ENCODE data around the gene NACC1. TPM values are rescaled to one million over a fixed set of nuclear protein-coding genes. Genes with fewer than 3 reads are reported as not detected.
A peak's percentile ranks its signal among the peaks of the same experiment; 100 is the strongest.

Gene NACC1
- total and polyA plus RNA-seq, 2 of the 8 experiments (the other 6 are each of a cell fraction or from before 2014, with no cell fraction given): 234 to 301 TPM

DNA sequence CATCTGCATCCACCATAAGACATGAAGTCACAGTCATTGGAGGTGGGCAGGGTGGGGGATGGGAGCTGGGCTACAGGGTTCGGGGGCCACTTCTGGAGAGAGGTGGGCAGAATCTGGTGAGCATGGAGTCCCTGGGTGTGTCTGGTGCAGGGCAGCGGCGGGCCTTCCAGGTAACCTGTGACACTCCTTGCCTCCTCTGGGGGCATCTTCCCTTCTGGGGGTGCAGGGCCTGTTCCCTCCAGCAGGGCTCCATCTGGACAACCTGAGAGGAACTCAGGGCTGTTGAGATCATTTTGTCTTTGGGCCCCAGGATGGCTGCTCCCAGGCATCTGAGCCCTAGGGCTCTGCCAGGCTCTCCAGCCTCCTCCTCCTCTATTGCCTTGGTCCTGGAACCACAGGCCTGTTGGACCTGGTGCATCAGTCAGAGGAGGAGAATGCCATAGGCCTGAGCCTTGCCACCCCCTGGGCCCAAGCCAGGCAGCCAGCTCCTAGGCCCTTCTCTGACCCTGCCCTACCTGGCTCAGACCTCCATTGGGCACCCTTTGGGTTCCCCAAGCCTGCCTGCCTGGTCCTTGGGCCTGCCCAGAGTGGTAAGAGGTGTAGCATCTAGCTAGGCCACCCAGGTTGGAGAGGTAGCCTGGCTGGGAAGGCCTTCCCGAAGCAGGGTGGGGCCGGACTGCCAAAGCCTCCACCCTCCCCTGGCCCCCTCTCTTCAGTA, 28.8 kb upstream of the NACC1 start:
- no peak overlapping the region for H4K8ac ChIP-seq (ENCODE audit: extremely low read depth, insufficient read depth, low read length)
- H3K18ac ChIP-seq (ENCODE audit: extremely low read depth, low read length): no peak overlapping the region
- H3K4me2 ChIP-seq (ENCODE audit: insufficient read depth in 1 of 2, low read depth in 2 of 2, low read length in 2 of 2): no peak overlapping the region
- peaks cover 0 to 13% (median 11%) of the 10 kb centered on the region in 4 experiments; a peak in 5 of 7 replicates for H3K4me1 ChIP-seq (replicated peaks in 1 of 4; ENCODE audit: control insufficient read depth in 3 of 4, insufficient read depth in 4 of 4, low read length in 3 of 4)
- H2AFZ ChIP-seq (ENCODE audit: low read length): no peak overlapping the region
- no peak overlapping the region for H3K14ac ChIP-seq (ENCODE audit: insufficient read length)
- WGBS, 2 experiments (ENCODE audit: extremely low coverage in 1 of 2, insufficient coverage in 1 of 2, insufficient read length in 1 of 2, insufficient replicate concordance in 2 of 2, low coverage in 1 of 2, low lambda C conversion rate in 2 of 2, missing lambda C conversion rate in 1 of 2): 83% methylated on average over 3 of the region's 5 CpGs; no CpG with 5 or more reads in 1 of the 2 experiments
- no peak overlapping the region for H2BK120ac ChIP-seq (replicated peaks; ENCODE audit: low read depth, low read length)
- POLR2A ChIA-PET (ENCODE audit: partially characterized antibody): interaction anchor here (0.7 to 2.0 kb wide), 3 partner anchors 12 to 63 kb away, joined by 3 to 4 read pairs (median 3); no protein-coding TSS in a partner anchor
- no peak overlapping the region for H4K91ac ChIP-seq (replicated peaks; ENCODE audit: insufficient read length, low read length)
- H3K56ac ChIP-seq (replicated peaks; ENCODE audit: insufficient read length, low read depth, low read length): no peak overlapping the region
- no peak overlapping the region for H2BK20ac ChIP-seq (ENCODE audit: low read length)
- peaks cover 0 to 38% (median 14%) of the 10 kb centered on the region in 4 experiments; a peak in 5 of 7 replicates for H3K27me3 ChIP-seq (replicated peaks in 1 of 4; ENCODE audit: control insufficient read depth in 3 of 4, extremely low read depth in 1 of 4, insufficient read depth in 3 of 4, low read length in 3 of 4)
- H3K4me3 ChIP-seq (ENCODE audit: extremely low read depth in 1 of 4, insufficient read depth in 2 of 4, low read depth in 3 of 4, low read length in 4 of 4): no peak overlapping the region
- no peak overlapping the region for H3K27ac ChIP-seq (ENCODE audit: low read depth, low read length)
- DNase-seq (ENCODE audit: low read depth in 1 of 2, low spot score in 2 of 2) (peak in 1 of 2 experiments; percentile 62), FAIRE-seq (no peak)
- H3K36me3 ChIP-seq (ENCODE audit: control insufficient read depth in 2 of 4, insufficient read depth in 4 of 4, low read length in 3 of 4): no peaks in the 10 kb centered on the region
- CTCF ChIA-PET (ENCODE audit: partially characterized antibody): interaction anchor here (0.7 to 48.8 kb wide), 17 partner anchors 11 to 1052 kb away, joined by 3 to 1145 read pairs (median 6); partner anchors contain the start of gene GCDH
- H2BK5ac ChIP-seq (ENCODE audit: low read depth, low read length): no peak overlapping the region
- no peaks in the 10 kb centered on the region for H3K79me2 ChIP-seq (ENCODE audit: control insufficient read depth in 1 of 2, insufficient read depth in 2 of 2, low read length in 2 of 2)
- peaks cover 0 to 2% of the 10 kb centered on the region in 2 experiments for H4K20me1 ChIP-seq (replicated peaks in 1 of 2; ENCODE audit: control insufficient read depth in 1 of 2, insufficient read depth in 2 of 2, low read length in 2 of 2)
- peak overlapping the region; percentile 72; the same call in 1 of the 2 replicates for H2BK15ac ChIP-seq (ENCODE audit: low read length)
- no peak overlapping the region for H3K4ac ChIP-seq (replicated peaks; ENCODE audit: insufficient read length, low read depth, low read length)
- H3K79me1 ChIP-seq (ENCODE audit: low read depth, low read length): no peaks in the 10 kb centered on the region
- H3K23ac ChIP-seq (ENCODE audit: insufficient read length): no peak overlapping the region
- TF ChIP-seq RAD21 (IDR thresholded peaks at IDR 0.05 in 1 of 2, conservative IDR thresholded peaks at IDR 0.05 in 1 of 2; ENCODE audit: low read depth in 2 of 2, low read length in 2 of 2) (peak in 1 of 2 experiments; percentile 46; a peak in 3 of 4 replicates), HDAC6 (IDR thresholded peaks at IDR 0.05; ENCODE audit: low read depth, low read length) (no peak), EGR1 (IDR thresholded peaks at IDR 0.05; ENCODE audit: borderline replicate concordance, low read depth, low read length) (no peak), CREB1 (IDR thresholded peaks at IDR 0.05) (0 out of 2 replicates have a peak, but pooled peaks have one; percentile 31), CHD1 (IDR thresholded peaks at IDR 0.05; ENCODE audit: low read depth, low read length) (no peak)
- TF ChIP-seq, protein P1, sequence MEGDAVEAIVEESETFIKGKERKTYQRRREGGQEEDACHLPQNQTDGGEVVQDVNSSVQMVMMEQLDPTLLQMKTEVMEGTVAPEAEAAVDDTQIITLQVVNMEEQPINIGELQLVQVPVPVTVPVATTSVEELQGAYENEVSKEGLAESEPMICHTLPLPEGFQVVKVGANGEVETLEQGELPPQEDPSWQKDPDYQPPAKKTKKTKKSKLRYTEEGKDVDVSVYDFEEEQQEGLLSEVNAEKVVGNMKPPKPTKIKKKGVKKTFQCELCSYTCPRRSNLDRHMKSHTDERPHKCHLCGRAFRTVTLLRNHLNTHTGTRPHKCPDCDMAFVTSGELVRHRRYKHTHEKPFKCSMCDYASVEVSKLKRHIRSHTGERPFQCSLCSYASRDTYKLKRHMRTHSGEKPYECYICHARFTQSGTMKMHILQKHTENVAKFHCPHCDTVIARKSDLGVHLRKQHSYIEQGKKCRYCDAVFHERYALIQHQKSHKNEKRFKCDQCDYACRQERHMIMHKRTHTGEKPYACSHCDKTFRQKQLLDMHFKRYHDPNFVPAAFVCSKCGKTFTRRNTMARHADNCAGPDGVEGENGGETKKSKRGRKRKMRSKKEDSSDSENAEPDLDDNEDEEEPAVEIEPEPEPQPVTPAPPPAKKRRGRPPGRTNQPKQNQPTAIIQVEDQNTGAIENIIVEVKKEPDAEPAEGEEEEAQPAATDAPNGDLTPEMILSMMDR (IDR thresholded peaks at IDR 0.05; ENCODE audit: control extremely low read depth in 1 of 3, insufficient read depth in 1 of 3, low read depth in 1 of 3, low read length in 3 of 3): peak; percentile 88 to 99 (median 93)
- no peak overlapping the region for H3K9ac ChIP-seq (replicated peaks in 1 of 4; ENCODE audit: extremely low read depth in 1 of 4, low read depth in 3 of 4, low read length in 3 of 4)
- H3K23me2 ChIP-seq (ENCODE audit: low read depth, low read length): no peaks in the 10 kb centered on the region
- no peak overlapping the region for H2BK12ac ChIP-seq (ENCODE audit: low read depth, low read length)
- H3K9me3 ChIP-seq (ENCODE audit: insufficient read depth in 2 of 2, low read depth in 1 of 2, low read length in 1 of 2): no peaks in the 10 kb centered on the region
- no peak overlapping the region for H4K5ac ChIP-seq (ENCODE audit: insufficient read length, low read depth, low read length)
- H2AK5ac ChIP-seq (ENCODE audit: low read depth, low read length): no peak overlapping the region

Data from H1 (cell line).